HG03521 (cell line): Measurements from ENCODE around the gene GCAT.

Experiments used
- ATAC-seq: cut with Tn5 transposase; IDR thresholded peaks from one replicate; pipeline ENCODE4 v1.9.1; 2021; ENCODE audit warnings: mild to moderate bottlenecking, moderate library complexity; ENCODE audit not compliant: unreplicated experiment

GCAT gene

DNA sequence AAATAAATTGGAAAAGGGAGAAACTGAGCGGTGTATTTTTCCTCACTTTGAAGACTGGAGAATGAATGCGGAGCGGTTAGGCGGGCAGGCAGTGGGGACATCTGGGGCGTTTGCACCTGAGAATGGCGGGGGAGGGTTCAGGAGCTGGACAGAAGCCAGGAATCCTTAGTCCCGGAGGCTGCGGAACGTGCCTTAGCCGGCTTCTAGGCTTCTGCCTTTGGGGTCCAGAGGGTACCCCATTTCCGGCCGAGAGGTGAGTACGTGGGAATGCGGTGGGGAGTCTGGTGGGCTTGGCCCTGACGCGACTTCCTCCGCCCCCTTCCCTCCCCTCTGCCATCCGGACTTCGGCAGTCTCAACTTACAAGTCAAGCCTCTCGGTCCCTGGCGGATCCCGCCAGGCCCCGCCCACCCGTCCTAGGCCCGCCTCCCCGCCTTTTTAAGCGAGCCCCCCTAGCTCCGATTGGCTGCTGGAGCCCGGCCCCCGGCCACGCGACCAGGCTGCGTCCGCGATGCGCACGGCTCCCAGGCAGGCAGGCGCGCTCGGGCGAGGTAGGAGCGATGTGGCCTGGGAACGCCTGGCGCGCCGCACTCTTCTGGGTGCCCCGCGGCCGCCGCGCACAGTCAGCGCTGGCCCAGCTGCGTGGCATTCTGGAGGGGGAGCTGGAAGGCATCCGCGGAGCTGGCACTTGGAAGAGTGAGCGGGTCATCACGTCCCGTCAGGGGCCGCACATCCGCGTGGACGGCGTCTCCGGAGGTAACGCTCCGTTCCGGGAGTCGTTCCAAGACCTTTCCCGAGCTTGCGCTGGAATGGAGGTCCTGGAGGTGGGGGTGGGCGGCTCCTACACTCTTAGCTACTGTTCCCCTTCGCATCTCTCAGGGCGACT, at the start of gene GCAT:
GCAT (plus strand) TSS at position 525 of the 884 bp plus-strand sequence; CDS start at position 559, 34 bp downstream.
- ATAC-seq: peak; percentile 82

GRCh38 chr22:37758694-37759093, 49.0 kb upstream of the GCAT start:
- no peak for ATAC-seq

- ATAC-seq: no peak
Observed at GRCh38 chr22:37759281-37759680, 48.5 kb upstream of the GCAT start.

DNA sequence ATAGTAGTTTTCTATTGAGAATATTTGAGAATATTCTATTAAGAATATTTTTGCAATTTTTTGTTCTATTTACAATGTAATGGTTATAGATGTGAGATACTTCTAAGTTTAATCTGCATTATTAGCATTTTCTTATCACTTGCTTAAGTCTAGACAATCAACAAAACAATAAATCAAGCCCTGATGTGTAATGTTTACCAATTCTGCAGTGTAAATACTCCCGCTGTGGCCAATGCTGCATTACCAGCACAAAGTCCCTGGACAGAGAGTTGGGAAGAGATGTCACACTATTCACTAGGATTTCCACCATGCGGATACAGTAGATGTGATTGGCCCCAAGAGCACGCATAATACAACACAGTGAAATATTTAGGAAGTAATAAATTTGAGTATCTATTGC, 47.6 kb upstream of the GCAT start:
- no peak for ATAC-seq

DNA sequence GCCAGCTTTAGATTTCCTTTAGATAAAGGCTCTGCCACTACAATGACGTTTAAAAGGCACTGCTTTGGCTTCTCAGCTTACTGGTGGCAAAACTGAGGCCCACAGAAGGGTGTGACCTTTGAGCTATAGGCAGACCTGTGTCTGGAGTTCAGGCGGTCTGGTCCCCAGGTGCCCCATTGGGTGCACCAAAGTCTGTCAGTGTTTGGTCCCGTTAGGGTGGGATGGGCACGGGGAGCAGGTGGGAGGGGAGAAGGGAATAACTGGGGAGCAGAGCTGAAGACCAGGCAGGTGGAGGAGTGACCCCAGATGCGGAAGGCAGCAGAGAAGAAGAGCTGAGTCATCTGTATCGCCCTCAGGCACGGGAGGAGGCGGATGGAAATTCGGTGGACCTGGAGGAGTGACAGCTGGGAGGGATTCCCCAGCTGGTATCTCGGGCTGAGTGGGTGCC, 45.3 kb upstream of the GCAT start:
- ATAC-seq: no peak

DNA sequence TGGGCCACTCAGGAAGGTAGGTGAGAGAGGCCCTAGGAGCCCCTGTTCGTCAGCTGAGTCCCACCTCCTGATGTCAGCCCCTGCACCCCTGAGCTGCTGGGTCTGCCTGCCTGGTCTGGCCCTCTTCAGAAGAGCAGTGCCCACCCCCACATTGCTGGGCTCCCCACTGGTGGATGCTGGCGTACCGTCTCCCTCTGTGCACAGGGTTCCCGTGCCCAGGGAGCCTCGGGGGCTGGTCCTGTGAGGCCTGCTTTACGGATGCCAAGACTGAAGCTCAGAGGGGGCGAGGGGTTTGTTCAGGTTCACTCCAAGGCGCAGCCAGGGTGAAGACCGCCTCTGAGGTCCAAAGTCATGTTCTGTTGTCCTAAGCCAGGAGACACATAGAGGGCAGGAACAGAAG, 44.7 kb upstream of the GCAT start:
- no peak for ATAC-seq

GRCh38 chr22:37763652-37764051, 44.1 kb upstream of the GCAT start:
- ATAC-seq: no peak

- ATAC-seq: no peak
Observed at GRCh38 chr22:37764622-37765021, 43.1 kb upstream of the GCAT start.

DNA sequence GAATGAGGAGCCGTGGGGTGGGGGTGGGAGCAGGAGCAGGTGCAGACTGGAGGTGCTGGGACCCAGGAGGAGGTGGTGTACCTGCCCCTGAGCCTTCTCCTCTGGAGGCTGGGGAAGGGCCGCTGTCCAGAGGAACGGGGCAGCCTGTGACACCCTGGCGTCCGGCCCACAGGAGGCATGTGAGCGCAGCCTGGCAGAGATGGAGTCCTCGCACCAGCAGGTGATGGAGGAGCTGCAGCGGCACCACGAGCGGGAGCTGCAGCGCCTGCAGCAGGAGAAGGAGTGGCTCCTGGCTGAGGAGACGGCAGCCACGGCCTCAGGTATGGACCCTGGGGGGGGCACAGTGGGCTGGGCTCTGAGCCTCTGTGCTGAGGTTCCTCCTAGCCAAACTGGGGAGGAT, 42.2 kb upstream of the GCAT start:
- no peak for ATAC-seq

GRCh38 chr22:37765953-37766576, 41.7 kb upstream of the GCAT start:
- no peak for ATAC-seq

GRCh38 chr22:37768273-37768672, 39.5 kb upstream of the GCAT start:
- no peak for ATAC-seq

- ATAC-seq: no peak
Observed at GRCh38 chr22:37769056-37769455, 38.7 kb upstream of the GCAT start.

DNA sequence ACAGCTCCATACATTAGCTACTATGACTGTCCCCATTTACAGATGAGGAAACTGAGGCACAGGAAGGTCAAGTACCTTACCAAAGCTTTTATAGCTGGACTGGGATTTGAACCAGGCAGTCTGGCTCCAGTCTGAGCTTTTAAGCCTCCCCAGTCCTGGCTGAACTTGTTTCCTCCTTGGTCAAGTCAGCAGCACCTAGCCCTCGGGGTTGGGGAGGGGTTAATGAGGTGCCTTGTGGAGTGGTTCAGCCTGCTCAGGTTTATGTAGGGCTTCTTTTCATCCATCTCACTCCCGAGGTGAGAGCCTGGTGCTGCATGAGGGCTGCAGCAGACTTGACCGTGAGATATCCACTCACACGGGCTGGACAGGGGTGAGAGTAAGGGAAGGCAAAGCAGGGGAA, 36.7 kb upstream of the GCAT start:
- no peak for ATAC-seq

DNA sequence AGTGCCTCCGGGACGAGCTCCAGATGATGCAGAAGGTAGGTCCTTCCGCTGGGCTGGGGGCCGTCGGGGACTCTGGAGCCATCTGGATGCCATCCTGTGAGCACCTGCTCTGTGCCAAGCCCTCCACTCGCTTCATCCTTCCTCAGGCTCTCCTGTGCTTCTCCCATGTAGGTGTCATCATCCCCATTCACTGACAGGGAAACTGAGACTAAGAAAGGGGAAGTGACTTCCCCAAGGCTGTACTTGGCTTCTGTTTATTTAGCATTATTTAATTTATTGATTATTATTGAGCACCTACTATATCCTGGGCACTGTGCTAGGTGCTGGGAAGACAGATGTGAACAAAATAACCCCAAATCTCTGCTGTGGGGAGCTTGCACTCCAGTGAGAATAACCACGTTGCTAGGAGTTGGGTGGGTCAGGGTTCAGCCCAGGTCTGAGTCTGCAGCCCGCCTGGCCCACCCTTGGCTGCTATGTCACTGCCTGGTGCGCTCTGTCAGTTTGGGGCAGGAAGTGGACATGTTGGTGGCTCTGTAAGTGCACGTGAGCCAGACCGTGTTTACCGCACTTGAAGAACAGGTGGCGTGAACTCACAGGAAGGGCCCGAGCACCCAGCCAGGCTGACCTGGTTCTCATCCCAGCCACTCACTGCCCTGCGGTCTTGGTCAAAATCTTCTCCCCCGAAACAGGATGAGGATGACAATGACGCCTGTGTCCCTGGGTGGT, 35.9 kb upstream of the GCAT start:
- ATAC-seq: no peak

GRCh38 chr22:37774728-37775127, 33.0 kb upstream of the GCAT start:
- ATAC-seq: no peak

GRCh38 chr22:37775785-37776638, 31.7 kb upstream of the GCAT start:
- no peak for ATAC-seq

DNA sequence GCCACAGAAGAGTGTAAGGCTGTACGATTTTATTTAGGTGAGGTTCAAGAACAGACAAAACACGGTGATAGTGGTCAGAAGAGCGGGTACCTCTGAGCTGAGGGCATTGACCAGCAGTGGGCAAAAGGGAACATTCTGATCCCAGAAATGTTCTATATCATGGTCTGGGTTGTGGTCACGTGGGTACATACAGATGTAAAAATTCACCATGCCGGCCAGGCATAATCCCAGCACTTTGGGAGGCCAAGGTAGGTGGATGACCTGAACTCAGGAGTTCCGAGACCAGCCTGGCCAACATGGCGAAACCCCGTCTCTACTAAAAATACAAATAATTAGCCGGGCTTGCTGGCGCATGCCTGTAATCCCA, 31.1 kb upstream of the GCAT start:
- ATAC-seq: no peak

- no peak for ATAC-seq
Observed at GRCh38 chr22:37777122-37777687, 30.5 kb upstream of the GCAT start.

GRCh38 chr22:37778370-37779009, 29.2 kb upstream of the GCAT start:
- no peak for ATAC-seq
